HepG2 (cell line): Measurements from ENCODE around the gene AP4M1. TPM values are rescaled to one million over a fixed set of nuclear protein-coding genes. Genes with fewer than 3 reads are reported as not detected.
A peak's percentile ranks its signal among the peaks of the same experiment; 100 is the strongest.

Source experiments
- EHMT2 ChIP-seq: fragments of 200-600 bp; sonication (generic); IDR thresholded peaks from 2 replicates; pipeline ENCODE4 v1.7.0; 2017; ENCODE audit warnings: antibody characterized with exemption, low read depth, low read length, borderline replicate concordance
- GRHL1 ChIP-seq: sonication (generic); formaldehyde crosslinking; conservative IDR thresholded peaks from 2 replicates; pipeline ENCODE4 v1.8.0; 2022; ENCODE audit warnings: missing genetic modification reagents
- HIC2 ChIP-seq: sonication (generic); formaldehyde crosslinking; IDR thresholded peaks from 2 replicates; pipeline ENCODE4 v1.9.0; 2022; ENCODE audit warnings: low read depth, missing genetic modification reagents
- NFRKB ChIP-seq: fragments of 450-650 bp; IDR thresholded peaks from 2 replicates; pipeline ENCODE4 v1.6.1; 2017
- NKX3-1 ChIP-seq: sonication (generic); formaldehyde crosslinking; IDR thresholded peaks from 2 replicates; pipeline ENCODE4 v1.5.0; 2020; ENCODE audit warnings: missing genetic modification reagents
- NR1H2 ChIP-seq: sonication (generic); formaldehyde crosslinking; IDR thresholded peaks from 2 replicates; pipeline ENCODE4 v1.8.1; 2022; ENCODE audit warnings: low read depth, missing genetic modification reagents, borderline replicate concordance
- PHB2 ChIP-seq: fragments of 450-650 bp; IDR thresholded peaks from 2 replicates; pipeline ENCODE4 v1.6.1; 2018; ENCODE audit not compliant: partially characterized antibody
- RFXANK ChIP-seq: IDR thresholded peaks from 2 replicates; pipeline ENCODE4 v1.6.1; 2016
- SPEN ChIP-seq: sonication (generic); formaldehyde crosslinking; IDR thresholded peaks from 2 replicates; pipeline ENCODE4 v1.5.1; 2020; ENCODE audit warnings: low read depth, mild to moderate bottlenecking, missing genetic modification reagents
- SYNCRIP ChIP-seq: fragments of 200-400 bp; formaldehyde crosslinking; IDR thresholded peaks from 2 replicates; pipeline ENCODE4 v1.6.1; 2018; ENCODE audit warnings: mild to moderate bottlenecking, low read depth, low read length; ENCODE audit not compliant: insufficient read depth
- ZHX1 ChIP-seq: sonication (generic); formaldehyde crosslinking; IDR thresholded peaks from 2 replicates; pipeline ENCODE4 v1.8.1; 2022; ENCODE audit warnings: low read depth, mild to moderate bottlenecking, missing genetic modification reagents
- ZNF430 ChIP-seq: sonication (generic); formaldehyde crosslinking; IDR thresholded peaks from 2 replicates; pipeline ENCODE4 v1.9.0; 2021; ENCODE audit warnings: mild to moderate bottlenecking, missing genetic modification reagents
- ZNF670 ChIP-seq: sonication (generic); formaldehyde crosslinking; IDR thresholded peaks from 2 replicates; pipeline ENCODE4 v1.8.0; 2022; ENCODE audit warnings: mild to moderate bottlenecking, missing genetic modification reagents, borderline replicate concordance
- ZNF703 ChIP-seq: sonication (generic); formaldehyde crosslinking; IDR thresholded peaks from 2 replicates; pipeline ENCODE4 v1.5.1; 2020; ENCODE audit warnings: missing genetic modification reagents, mild to moderate bottlenecking, moderate library complexity, borderline replicate concordance
- polyA plus RNA-seq, 8 experiments: library from polyadenylated mRNA; depleted of rRNA in 3 of 8; stranded (reverse) in 7 of 8; unstranded in 1 of 8; fragments of >200 nt; fragmentation: Illumina TruSeq in 4 of 8; extraction: Trizol in 4 of 8; gene quantifications; 2 replicates each; pipeline versions ENCODE4 v1.2.1 to v1.2.3, GENCODE V29; 2011 to 2016; ENCODE audit warnings: low read depth in 4 of 8, missing spikeins in 1 of 8, mixed read lengths in 1 of 8; ENCODE audit not compliant: insufficient read depth in 1 of 8
- total RNA-seq, 5 experiments: library from RNA; depleted of rRNA; stranded (reverse); fragments of >200 nt; fragmentation: Illumina TruSeq; extraction: Trizol; gene quantifications; 2 replicates each; pipeline ENCODE4 v1.2.3, GENCODE V29; 2016; ENCODE audit warnings: low read depth in 1 of 5
- TF ChIP-seq, protein P1 (sequence below): sonication (generic); formaldehyde crosslinking; IDR thresholded peaks from 2 replicates; pipeline ENCODE4 v1.4.0; 2020; ENCODE audit warnings: missing genetic modification reagents, mild to moderate bottlenecking, borderline replicate concordance
- TF ChIP-seq, protein P2 (sequence below): sonication (generic); formaldehyde crosslinking; IDR thresholded peaks from 2 replicates; pipeline ENCODE4 v1.5.0; 2020; ENCODE audit warnings: mild to moderate bottlenecking, missing genetic modification reagents

AP4M1 gene
- total and polyA plus RNA-seq, 2 of the 13 experiments (the other 11 are each of a cell fraction or from before 2014, with no cell fraction given): 6.3 to 9.7 TPM

DNA sequence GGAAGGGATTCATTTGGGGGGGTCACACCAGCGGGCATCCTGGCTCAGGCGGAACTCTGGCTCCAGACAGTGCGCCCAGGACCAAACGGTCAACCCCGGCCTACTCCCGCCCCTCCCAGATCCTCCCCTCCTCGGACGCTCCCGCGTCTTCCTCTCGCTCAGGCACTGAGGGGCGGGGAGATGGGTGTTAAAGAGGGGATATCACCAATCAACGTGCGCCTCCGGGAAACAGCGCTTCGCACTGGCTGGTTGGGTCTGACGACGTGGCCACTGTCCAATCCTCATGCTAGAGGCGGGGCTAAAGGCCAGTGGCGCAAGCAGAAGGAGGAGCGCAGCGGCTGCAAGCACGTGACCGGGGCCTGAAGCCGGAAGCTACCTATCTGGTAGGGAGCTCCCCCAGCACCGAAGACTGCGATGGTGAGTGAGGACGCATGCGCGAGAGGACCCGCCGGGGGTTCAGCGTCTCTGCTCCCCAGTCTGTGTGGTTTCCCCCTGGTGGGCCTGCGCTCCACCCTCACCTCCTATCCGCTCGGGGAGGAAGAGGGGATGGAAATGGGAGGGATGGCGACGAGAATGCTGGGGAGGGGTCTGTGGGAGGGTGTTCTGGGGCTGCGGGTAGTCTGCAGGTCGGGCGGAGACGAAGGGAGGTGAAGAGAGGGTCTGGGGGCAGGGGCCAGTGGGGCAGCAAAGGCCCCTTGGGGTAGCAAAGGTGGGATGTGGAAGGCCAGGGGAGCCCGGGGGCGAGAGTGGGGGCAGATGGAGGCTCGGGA is 47.3 kb downstream of the AP4M1 start, which contains the start of gene LAMTOR4 (continued):
- TF ChIP-seq, protein P1, sequence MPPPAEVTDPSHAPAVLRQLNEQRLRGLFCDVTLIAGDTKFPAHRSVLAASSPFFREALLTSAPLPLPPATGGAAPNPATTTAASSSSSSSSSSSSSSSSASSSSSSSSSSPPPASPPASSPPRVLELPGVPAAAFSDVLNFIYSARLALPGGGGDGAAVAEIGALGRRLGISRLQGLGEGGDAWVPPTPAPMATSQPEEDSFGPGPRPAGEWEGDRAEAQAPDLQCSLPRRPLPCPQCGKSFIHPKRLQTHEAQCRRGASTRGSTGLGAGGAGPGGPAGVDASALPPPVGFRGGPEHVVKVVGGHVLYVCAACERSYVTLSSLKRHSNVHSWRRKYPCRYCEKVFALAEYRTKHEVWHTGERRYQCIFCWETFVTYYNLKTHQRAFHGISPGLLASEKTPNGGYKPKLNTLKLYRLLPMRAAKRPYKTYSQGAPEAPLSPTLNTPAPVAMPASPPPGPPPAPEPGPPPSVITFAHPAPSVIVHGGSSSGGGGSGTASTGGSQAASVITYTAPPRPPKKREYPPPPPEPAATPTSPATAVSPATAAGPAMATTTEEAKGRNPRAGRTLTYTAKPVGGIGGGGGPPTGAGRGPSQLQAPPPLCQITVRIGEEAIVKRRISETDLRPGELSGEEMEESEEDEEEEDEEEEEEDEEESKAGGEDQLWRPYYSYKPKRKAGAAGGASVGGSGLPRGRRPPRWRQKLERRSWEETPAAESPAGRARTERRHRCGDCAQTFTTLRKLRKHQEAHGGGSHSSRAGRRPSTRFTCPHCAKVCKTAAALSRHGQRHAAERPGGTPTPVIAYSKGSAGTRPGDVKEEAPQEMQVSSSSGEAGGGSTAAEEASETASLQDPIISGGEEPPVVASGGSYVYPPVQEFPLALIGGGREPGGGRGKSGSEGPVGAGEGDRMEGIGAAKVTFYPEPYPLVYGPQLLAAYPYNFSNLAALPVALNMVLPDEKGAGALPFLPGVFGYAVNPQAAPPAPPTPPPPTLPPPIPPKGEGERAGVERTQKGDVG: no peak
- TF ChIP-seq HIC2: no peak
- TF ChIP-seq PHB2: no peak
- no peak for TF ChIP-seq ZNF703 (CRISPR knock-in tag)
- no peak for TF ChIP-seq NR1H2 (CRISPR knock-in tag)
- no peak for TF ChIP-seq ZHX1 (CRISPR knock-in tag)
- TF ChIP-seq GRHL1 (CRISPR knock-in tag): no peak
- no peak; the same call in 1 of the 2 replicates for TF ChIP-seq ZNF670
- no peak for TF ChIP-seq NFRKB
- TF ChIP-seq NKX3-1 (CRISPR knock-in tag): no peak
- TF ChIP-seq SYNCRIP: no peak
- TF ChIP-seq EHMT2: no peak
- peak; percentile 74; the same call in 1 of the 2 replicates for TF ChIP-seq ZNF430 (CRISPR knock-in tag)
- peak; percentile 90; the same call in 1 of the 2 replicates for TF ChIP-seq RFXANK (CRISPR knock-in tag)
- TF ChIP-seq, protein P2, sequence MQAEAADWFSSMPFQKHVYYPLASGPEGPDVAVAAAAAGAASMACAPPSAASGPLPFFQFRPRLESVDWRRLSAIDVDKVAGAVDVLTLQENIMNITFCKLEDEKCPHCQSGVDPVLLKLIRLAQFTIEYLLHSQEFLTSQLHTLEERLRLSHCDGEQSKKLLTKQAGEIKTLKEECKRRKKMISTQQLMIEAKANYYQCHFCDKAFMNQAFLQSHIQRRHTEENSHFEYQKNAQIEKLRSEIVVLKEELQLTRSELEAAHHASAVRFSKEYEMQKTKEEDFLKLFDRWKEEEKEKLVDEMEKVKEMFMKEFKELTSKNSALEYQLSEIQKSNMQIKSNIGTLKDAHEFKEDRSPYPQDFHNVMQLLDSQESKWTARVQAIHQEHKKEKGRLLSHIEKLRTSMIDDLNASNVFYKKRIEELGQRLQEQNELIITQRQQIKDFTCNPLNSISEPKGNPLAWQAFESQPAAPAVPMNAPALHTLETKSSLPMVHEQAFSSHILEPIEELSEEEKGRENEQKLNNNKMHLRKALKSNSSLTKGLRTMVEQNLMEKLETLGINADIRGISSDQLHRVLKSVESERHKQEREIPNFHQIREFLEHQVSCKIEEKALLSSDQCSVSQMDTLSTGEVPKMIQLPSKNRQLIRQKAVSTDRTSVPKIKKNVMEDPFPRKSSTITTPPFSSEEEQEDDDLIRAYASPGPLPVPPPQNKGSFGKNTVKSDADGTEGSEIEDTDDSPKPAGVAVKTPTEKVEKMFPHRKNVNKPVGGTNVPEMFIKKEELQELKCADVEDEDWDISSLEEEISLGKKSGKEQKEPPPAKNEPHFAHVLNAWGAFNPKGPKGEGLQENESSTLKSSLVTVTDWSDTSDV (CRISPR knock-in tag): no peak
- TF ChIP-seq SPEN (CRISPR knock-in tag): peak; percentile 41; the same call in 1 of the 2 replicates
